Fibroblast of lung (primary cell): ENCODE data around the gene SLF2. TPM values are rescaled to one million over a fixed set of nuclear protein-coding genes. Genes with fewer than 3 reads are reported as not detected.
A peak's percentile ranks its signal among the peaks of the same experiment; 100 is the strongest.

Experiments used
- DNase-seq, 2 donors: peaks; one replicate each; pipeline versions ENCODE4 v3.0.0 to v3.0.0-alpha.2; 2010; ENCODE audit warnings: low read depth in 2 of 2
- H2AFZ ChIP-seq: 2 replicates; pipeline ENCODE4 v1.5.1; 2012; ENCODE audit warnings: low read length, control low read depth, inconsistent platforms
- H3K27ac ChIP-seq: 2 replicates; pipeline ENCODE4 v1.5.1; 2011; ENCODE audit warnings: low read length, control low read depth; ENCODE audit not compliant: insufficient read depth
- H3K27me3 ChIP-seq: 2 replicates; pipeline ENCODE4 v1.5.1; 2011; ENCODE audit warnings: mild to moderate bottlenecking, low read length; ENCODE audit not compliant: control insufficient read depth, insufficient read depth
- H3K36me3 ChIP-seq: 2 replicates; pipeline ENCODE4 v1.5.1; 2011; ENCODE audit warnings: low read length; ENCODE audit not compliant: control insufficient read depth, insufficient read depth
- H3K4me1 ChIP-seq: 2 replicates; pipeline ENCODE4 v1.5.1; 2011; ENCODE audit warnings: low read length; ENCODE audit not compliant: control insufficient read depth, insufficient read depth; ENCODE audit errors: extremely low read depth
- H3K4me2 ChIP-seq: 2 replicates; pipeline ENCODE4 v1.5.1; 2011; ENCODE audit warnings: low read length, control low read depth; ENCODE audit not compliant: insufficient read depth; ENCODE audit errors: extremely low read depth
- H3K4me3 ChIP-seq, 4 experiments: fragments of 200-600 bp in 1 of 4; sonication (generic) in 1 of 4; replicated peaks in 1 of 4; 2 replicates each; pipeline ENCODE4 v1.5.1; 2011 to 2016; ENCODE audit warnings: low read length in 4 of 4, low read depth in 3 of 4, mild to moderate bottlenecking in 3 of 4, control low read depth in 2 of 4, inconsistent platforms in 1 of 4, mixed read lengths in 1 of 4; ENCODE audit not compliant: insufficient read depth in 1 of 4; ENCODE audit errors: control extremely low read depth in 1 of 4
- H3K79me2 ChIP-seq: 2 replicates; pipeline ENCODE4 v1.5.1; 2012; ENCODE audit warnings: mild to moderate bottlenecking, low read length, inconsistent platforms; ENCODE audit not compliant: control insufficient read depth, insufficient read depth
- H3K9ac ChIP-seq: 2 replicates; pipeline ENCODE4 v1.5.1; 2011; ENCODE audit warnings: mild to moderate bottlenecking, low read length, control low read depth; ENCODE audit not compliant: insufficient read depth
- H3K9me3 ChIP-seq: 2 replicates; pipeline ENCODE4 v1.5.1; 2012; ENCODE audit warnings: low read depth, low read length; ENCODE audit not compliant: control insufficient read depth, insufficient read depth
- H4K20me1 ChIP-seq: 2 replicates; pipeline ENCODE4 v1.5.1; 2011; ENCODE audit warnings: low read length; ENCODE audit not compliant: control insufficient read depth, insufficient read depth; ENCODE audit errors: extremely low read depth
- EZH2 ChIP-seq: IDR thresholded peaks from 2 replicates; pipeline ENCODE4 v1.5.1; 2012; ENCODE audit warnings: low read length, control low read depth, mild to moderate bottlenecking; ENCODE audit errors: missing control alignments
- polyA minus RNA-seq: library from RNA; depleted of rRNA, polyadenylated mRNA; stranded (reverse); fragments of >200 nt; gene quantifications from 2 replicates; pipeline ENCODE4 v1.2.3, GENCODE V29; 2011; ENCODE audit warnings: low replicate concordance
- polyA plus RNA-seq, 2 donors: library from polyadenylated mRNA; depleted of rRNA in 1 of 2; stranded (reverse) in 1 of 2; unstranded in 1 of 2; fragments of >200 nt; gene quantifications; 2 replicates each; pipeline ENCODE4 v1.2.1, GENCODE V29; 2011 to 2012; ENCODE audit warnings: missing spikeins in 1 of 2
- total RNA-seq: library from RNA; depleted of rRNA; stranded (reverse); fragments of >200 nt; gene quantifications from 2 replicates; pipeline ENCODE4 v1.2.1, GENCODE V29; 2014
- TF ChIP-seq, protein P1 (sequence below), 2 donors: IDR thresholded peaks in 1 of 2; conservative IDR thresholded peaks in 1 of 2; 1 replicate in 1 of 2; 2 replicates in 1 of 2; pipeline ENCODE4 v1.5.1; 2011 to 2012; ENCODE audit warnings: low read length in 2 of 2, control low read depth in 1 of 2, inconsistent platforms in 1 of 2, low read depth in 1 of 2, mild to moderate bottlenecking in 1 of 2

Gene SLF2, protein sequence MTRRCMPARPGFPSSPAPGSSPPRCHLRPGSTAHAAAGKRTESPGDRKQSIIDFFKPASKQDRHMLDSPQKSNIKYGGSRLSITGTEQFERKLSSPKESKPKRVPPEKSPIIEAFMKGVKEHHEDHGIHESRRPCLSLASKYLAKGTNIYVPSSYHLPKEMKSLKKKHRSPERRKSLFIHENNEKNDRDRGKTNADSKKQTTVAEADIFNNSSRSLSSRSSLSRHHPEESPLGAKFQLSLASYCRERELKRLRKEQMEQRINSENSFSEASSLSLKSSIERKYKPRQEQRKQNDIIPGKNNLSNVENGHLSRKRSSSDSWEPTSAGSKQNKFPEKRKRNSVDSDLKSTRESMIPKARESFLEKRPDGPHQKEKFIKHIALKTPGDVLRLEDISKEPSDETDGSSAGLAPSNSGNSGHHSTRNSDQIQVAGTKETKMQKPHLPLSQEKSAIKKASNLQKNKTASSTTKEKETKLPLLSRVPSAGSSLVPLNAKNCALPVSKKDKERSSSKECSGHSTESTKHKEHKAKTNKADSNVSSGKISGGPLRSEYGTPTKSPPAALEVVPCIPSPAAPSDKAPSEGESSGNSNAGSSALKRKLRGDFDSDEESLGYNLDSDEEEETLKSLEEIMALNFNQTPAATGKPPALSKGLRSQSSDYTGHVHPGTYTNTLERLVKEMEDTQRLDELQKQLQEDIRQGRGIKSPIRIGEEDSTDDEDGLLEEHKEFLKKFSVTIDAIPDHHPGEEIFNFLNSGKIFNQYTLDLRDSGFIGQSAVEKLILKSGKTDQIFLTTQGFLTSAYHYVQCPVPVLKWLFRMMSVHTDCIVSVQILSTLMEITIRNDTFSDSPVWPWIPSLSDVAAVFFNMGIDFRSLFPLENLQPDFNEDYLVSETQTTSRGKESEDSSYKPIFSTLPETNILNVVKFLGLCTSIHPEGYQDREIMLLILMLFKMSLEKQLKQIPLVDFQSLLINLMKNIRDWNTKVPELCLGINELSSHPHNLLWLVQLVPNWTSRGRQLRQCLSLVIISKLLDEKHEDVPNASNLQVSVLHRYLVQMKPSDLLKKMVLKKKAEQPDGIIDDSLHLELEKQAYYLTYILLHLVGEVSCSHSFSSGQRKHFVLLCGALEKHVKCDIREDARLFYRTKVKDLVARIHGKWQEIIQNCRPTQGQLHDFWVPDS
- 32.5 and 34.9 TPM in 2 replicates for total RNA-seq
- 11.1 and 16.6 TPM in 2 replicates for polyA plus RNA-seq
- 9.3 and 13.4 TPM in 2 replicates for polyA plus RNA-seq (2012)
- polyA minus RNA-seq = 3.7 and 4.0 TPM in 2 replicates

- Histone ChIP-seq H3K27me3 (no peaks in the 10 kb centered on the region), H3K27ac (peak within 1 kb of the TSS; percentile 88), H3K4me2 (peak within 1 kb of the TSS; percentile 89), H3K36me3 (peaks cover 4% of the 10 kb centered on the region), H3K4me1 (no peaks in the 10 kb centered on the region), H3K9ac (peak within 1 kb of the TSS; percentile 93), H3K79me2 (peaks cover 33% of the 10 kb centered on the region), H2AFZ (peak within 1 kb of the TSS; percentile 88), H3K4me3 (peak within 1 kb of the TSS; percentile 91 to 96 (median 94)), H3K9me3 (no peaks in the 10 kb centered on the region), H4K20me1 (peaks cover 1% of the 10 kb centered on the region)
- TF ChIP-seq, protein P1, sequence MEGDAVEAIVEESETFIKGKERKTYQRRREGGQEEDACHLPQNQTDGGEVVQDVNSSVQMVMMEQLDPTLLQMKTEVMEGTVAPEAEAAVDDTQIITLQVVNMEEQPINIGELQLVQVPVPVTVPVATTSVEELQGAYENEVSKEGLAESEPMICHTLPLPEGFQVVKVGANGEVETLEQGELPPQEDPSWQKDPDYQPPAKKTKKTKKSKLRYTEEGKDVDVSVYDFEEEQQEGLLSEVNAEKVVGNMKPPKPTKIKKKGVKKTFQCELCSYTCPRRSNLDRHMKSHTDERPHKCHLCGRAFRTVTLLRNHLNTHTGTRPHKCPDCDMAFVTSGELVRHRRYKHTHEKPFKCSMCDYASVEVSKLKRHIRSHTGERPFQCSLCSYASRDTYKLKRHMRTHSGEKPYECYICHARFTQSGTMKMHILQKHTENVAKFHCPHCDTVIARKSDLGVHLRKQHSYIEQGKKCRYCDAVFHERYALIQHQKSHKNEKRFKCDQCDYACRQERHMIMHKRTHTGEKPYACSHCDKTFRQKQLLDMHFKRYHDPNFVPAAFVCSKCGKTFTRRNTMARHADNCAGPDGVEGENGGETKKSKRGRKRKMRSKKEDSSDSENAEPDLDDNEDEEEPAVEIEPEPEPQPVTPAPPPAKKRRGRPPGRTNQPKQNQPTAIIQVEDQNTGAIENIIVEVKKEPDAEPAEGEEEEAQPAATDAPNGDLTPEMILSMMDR (conservative IDR thresholded peaks at IDR 0.05 in 1 of 2, IDR thresholded peaks at IDR 0.05 in 1 of 2; ENCODE audit: low read depth in 1 of 2, low read length in 2 of 2) = no peak
- no peak for TF ChIP-seq EZH2
- peak; percentile 98 to 99 for DNase-seq
Measured at GRCh38 chr10:100912605-100913469, at the start of gene SLF2. Gene SLF2, plus strand, starts transcription at chr10:100912963. Its CDS starts 148 bp downstream, at chr10:100913111.

DNA sequence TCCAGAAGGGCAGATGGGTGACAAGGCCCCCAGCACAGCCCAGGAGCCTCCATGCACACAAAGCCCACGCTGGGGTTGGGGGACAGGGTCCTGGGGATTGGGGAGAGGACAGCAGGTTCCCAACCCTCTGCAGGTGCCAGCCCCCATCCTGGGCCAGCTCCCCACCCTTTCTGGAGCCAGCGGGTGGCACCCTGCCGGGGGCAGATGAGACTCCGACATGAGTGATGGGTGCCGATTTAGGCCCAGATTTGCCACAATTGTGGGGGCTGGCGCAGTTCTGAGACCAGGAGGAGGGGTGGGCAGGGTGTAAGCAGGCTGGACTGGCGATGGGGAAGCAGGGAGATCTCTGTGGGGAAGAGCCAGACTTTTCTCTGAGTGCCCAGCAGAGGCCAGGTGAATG lies 49.3 kb upstream of the SLF2 start:
- Histone ChIP-seq H3K4me3 (no peak overlapping the region), H3K9me3 (no peaks in the 10 kb centered on the region), H4K20me1 (no peaks in the 10 kb centered on the region), H2AFZ (no peak overlapping the region), H3K27me3 (peaks cover 28% of the 10 kb centered on the region), H3K27ac (no peak overlapping the region), H3K4me2 (no peak overlapping the region), H3K79me2 (no peaks in the 10 kb centered on the region), H3K4me1 (no peaks in the 10 kb centered on the region), H3K36me3 (no peaks in the 10 kb centered on the region), H3K9ac (no peak overlapping the region)
- DNase-seq = no peak
- TF ChIP-seq EZH2 = no peak
